Thyroid gland (tissue), 4 donors: ENCODE results near the gene EVA1A. TPM values are rescaled to one million over a fixed set of nuclear protein-coding genes. Genes with fewer than 3 reads are reported as not detected.

Experiments
- DNase-seq, 2 donors: peaks; one replicate each; pipeline ENCODE4 v3.0.0-alpha.2; 2019
- H3K27ac ChIP-seq, 3 donors: fragments of 200-600 bp; sonication (generic); 1 replicate in 2 of 3; 2 replicates in 1 of 3; pipeline ENCODE4 v1.5.1; 2016 to 2019; ENCODE audit warnings: mild to moderate bottlenecking in 1 of 3, moderate library complexity in 1 of 3
- H3K27me3 ChIP-seq: fragments of 200-600 bp; sonication (generic); one replicate; pipeline ENCODE4 v1.5.1; 2019
- H3K36me3 ChIP-seq, 2 donors: fragments of 200-600 bp; sonication (generic); one replicate each; pipeline ENCODE4 v1.5.1; 2016 to 2019
- H3K4me1 ChIP-seq, 2 donors: fragments of 200-600 bp; sonication (generic); one replicate each; pipeline ENCODE4 v1.5.1; 2017 to 2019
- H3K4me3 ChIP-seq, 3 donors: fragments of 200-600 bp; sonication (generic); replicated peaks in 1 of 3; 1 replicate in 2 of 3; 2 replicates in 1 of 3; pipeline ENCODE4 v1.5.1; 2016; ENCODE audit warnings: mild to moderate bottlenecking in 1 of 3
- H3K9me3 ChIP-seq: fragments of 200-600 bp; sonication (generic); one replicate; pipeline ENCODE4 v1.5.1; 2017
- CTCF ChIP-seq, 6 experiments: fragments of 200-600 bp in 3 of 6; fragments of 450-650 bp in 3 of 6; sonication (generic) in 3 of 6; IDR thresholded peaks; one replicate each; pipeline ENCODE4 v1.5.1; 2016 to 2019; ENCODE audit warnings: antibody characterized with exemption in 6 of 6, mild to moderate bottlenecking in 2 of 6, inconsistent platforms in 1 of 6, moderate library complexity in 1 of 6
- POLR2A ChIP-seq, 2 donors: fragments of 450-650 bp; IDR thresholded peaks; one replicate each; pipeline ENCODE4 v1.6.1; 2017; ENCODE audit warnings: antibody characterized with exemption in 2 of 2, mild to moderate bottlenecking in 2 of 2, moderate library complexity in 1 of 2
- WGBS, 2 donors: methylation state at CpG; one replicate each; pipeline ENCODE4 v1.1.5; 2017; 5-methylcytosine and 5-hydroxymethylcytosine counted together
- intact Hi-C: fragments of 100-400 bp; cut with DNase I; formaldehyde crosslinking; loops from one replicate; pipeline ENCODE4 v1.15.1; 2023
- total RNA-seq, 4 donors: library from RNA; depleted of rRNA; stranded (reverse); fragments of >200 nt; gene quantifications; one replicate each; pipeline ENCODE4 v1.2.3, GENCODE V29; 2016

EVA1A gene
- total RNA-seq, 4 donors from 2014 or later, result 3.6 to 19.8 (median 12.3) TPM

GRCh38 chr2:75582840-75583239 is 22.1 kb upstream of the EVA1A start:
- no peaks in the 10 kb centered on the region for H3K9me3 ChIP-seq
- WGBS, 2 donors, result 80 to 81% methylated on average over 1 of the region's 1 CpG
- no peaks in the 10 kb centered on the region for H3K4me1 ChIP-seq
- no peak for TF ChIP-seq POLR2A (IDR thresholded peaks at IDR 0.05)
- no peak for TF ChIP-seq CTCF (IDR thresholded peaks at IDR 0.05)
- intact Hi-C loops, result no loop called here
- no peaks in the 10 kb centered on the region for H3K36me3 ChIP-seq
- no peak overlapping the region for H3K27ac ChIP-seq
- H3K27me3 ChIP-seq, result no peaks in the 10 kb centered on the region
- no peak for DNase-seq
- no peak overlapping the region for H3K4me3 ChIP-seq

GRCh38 chr2:75580606-75581005 is 19.9 kb upstream of the EVA1A start:
- no peaks in the 10 kb centered on the region for H3K27me3 ChIP-seq
- H3K4me1 ChIP-seq, result peaks cover 0 to 4% of the 10 kb centered on the region in 2 donors
- no peaks in the 10 kb centered on the region for H3K9me3 ChIP-seq
- TF ChIP-seq CTCF (IDR thresholded peaks at IDR 0.05), result no peak
- no peak for TF ChIP-seq POLR2A (IDR thresholded peaks at IDR 0.05)
- 91 to 94% methylated on average over 1 of the region's 1 CpG for WGBS, 2 donors
- no peak overlapping the region for H3K27ac ChIP-seq
- intact Hi-C loops, result no loop called here
- no peak for DNase-seq
- no peak overlapping the region for H3K4me3 ChIP-seq
- H3K36me3 ChIP-seq, result no peaks in the 10 kb centered on the region

GRCh38 chr2:75580156-75580555 is 19.4 kb upstream of the EVA1A start:
- 80 to 92% methylated on average over 1 of the region's 1 CpG for WGBS, 2 donors

GRCh38 chr2:75579186-75579585 is 18.4 kb upstream of the EVA1A start:
- Histone ChIP-seq H3K27me3 (no peaks in the 10 kb centered on the region), H3K4me3 (no peak overlapping the region), H3K9me3 (no peaks in the 10 kb centered on the region), H3K27ac (no peak overlapping the region), H3K36me3 (no peaks in the 10 kb centered on the region), H3K4me1 (peaks cover 0 to 4% of the 10 kb centered on the region in 2 donors)
- TF ChIP-seq POLR2A (IDR thresholded peaks at IDR 0.05) (no peak), CTCF (IDR thresholded peaks at IDR 0.05) (no peak)
- no peak for DNase-seq
- intact Hi-C loops, result no loop called here

More at GRCh38 chr2:75580156-75580555, 19.4 kb upstream of the EVA1A start:
- intact Hi-C loops, result no loop called here
- H3K4me1 ChIP-seq, result peaks cover 0 to 4% of the 10 kb centered on the region in 2 donors
- H3K36me3 ChIP-seq, result no peaks in the 10 kb centered on the region
- no peaks in the 10 kb centered on the region for H3K9me3 ChIP-seq
- DNase-seq, result no peak
- no peaks in the 10 kb centered on the region for H3K27me3 ChIP-seq
- no peak overlapping the region for H3K4me3 ChIP-seq
- no peak overlapping the region for H3K27ac ChIP-seq
- TF ChIP-seq CTCF (IDR thresholded peaks at IDR 0.05), result no peak
- no peak for TF ChIP-seq POLR2A (IDR thresholded peaks at IDR 0.05)

- Histone ChIP-seq H3K4me3 (no peak overlapping the region), H3K27ac (no peak overlapping the region), H3K4me1 (peaks cover 0 to 4% of the 10 kb centered on the region in 2 donors), H3K9me3 (no peaks in the 10 kb centered on the region), H3K27me3 (no peaks in the 10 kb centered on the region), H3K36me3 (no peaks in the 10 kb centered on the region)
- TF ChIP-seq CTCF (IDR thresholded peaks at IDR 0.05) (no peak), POLR2A (IDR thresholded peaks at IDR 0.05) (no peak)
- 82 to 95% methylated on average over 1 of the region's 1 CpG for WGBS, 2 donors
- intact Hi-C loops, result no loop called here
- DNase-seq, result no peak
Observed at GRCh38 chr2:75577280-75577679, 16.5 kb upstream of the EVA1A start.
